GM18520 (cell line): ENCODE measurements around the gene ZC3H11A.
"Not testable (repeated sequence)": the region's sequence is repeated elsewhere in the genome, so short reads cannot be mapped to it uniquely, and the experiment has no call there.

Experiments used
- ATAC-seq: cut with Tn5 transposase; IDR thresholded peaks from one replicate; pipeline ENCODE4 v1.9.1; 2021; ENCODE audit not compliant: unreplicated experiment

ZC3H11A gene

DNA sequence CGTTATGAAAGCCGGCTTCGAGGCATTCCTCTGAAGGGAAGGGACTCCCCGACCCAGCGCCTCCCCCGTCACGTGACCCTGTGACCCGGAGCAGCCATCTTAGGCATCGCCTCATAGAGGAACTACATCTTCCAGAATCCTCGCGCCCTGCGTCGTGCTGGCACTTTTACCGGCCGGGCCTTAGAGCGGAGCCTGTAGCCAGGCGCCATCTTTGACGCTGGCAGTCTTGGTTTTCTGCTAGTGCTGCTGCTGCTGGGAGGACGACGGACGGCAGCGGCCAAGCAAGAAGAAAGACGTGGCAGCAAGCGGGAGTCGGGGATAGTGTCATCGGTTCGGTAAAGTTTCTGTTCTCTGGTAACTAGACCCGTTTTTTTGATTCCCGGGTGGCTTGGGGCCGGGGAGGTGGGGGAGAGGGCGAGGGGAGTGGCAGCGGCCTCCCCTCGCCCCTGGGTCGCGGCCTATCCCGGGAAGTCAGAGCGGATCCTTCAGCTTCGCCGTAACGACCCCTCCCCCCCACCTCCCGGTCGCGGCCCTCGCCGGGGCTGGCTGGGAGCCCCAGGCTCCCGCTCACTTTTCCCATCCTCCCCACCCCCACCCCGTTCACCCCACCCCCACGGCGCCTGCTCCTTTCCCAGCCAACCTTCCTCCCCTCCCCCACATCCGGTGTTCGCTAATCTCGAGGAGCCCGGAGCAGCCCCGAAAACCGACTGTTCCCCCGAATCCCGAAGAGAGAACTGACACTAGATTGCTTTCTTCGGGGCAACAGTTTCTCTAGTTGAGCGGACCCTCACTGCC, at the start of gene ZC3H11A, which contains the start of gene ZBED6:
Gene ZC3H11A, plus strand, starts transcription at position 183 of the 795 bp plus-strand sequence. CDS start 21,448 bp downstream, outside the sequence.
Gene ZBED6, plus strand, starts transcription at position 183 of the 795 bp plus-strand sequence. CDS start 1,900 bp downstream, outside the sequence.
- ATAC-seq: peak; percentile 93

DNA sequence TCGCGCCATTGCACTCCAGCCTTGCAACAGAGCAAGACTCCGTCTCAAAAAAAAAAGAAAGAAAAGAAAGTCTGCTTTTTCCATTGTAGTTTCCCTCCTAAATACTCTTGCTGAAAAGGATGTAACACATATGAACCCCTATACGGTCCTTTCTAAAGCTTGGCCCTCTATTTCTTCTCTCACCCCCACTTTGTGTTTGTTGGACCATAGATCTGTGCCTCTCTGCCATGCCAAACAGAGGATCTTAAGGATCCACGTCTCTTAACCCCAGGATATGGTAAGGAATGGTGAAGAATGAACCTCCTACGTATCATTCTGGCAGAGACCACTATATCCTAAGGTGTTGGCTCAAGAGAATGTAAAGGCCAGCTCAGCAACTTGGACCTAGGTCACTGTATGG, 49.1 kb upstream of the ZC3H11A start:
- ATAC-seq: no peak

DNA sequence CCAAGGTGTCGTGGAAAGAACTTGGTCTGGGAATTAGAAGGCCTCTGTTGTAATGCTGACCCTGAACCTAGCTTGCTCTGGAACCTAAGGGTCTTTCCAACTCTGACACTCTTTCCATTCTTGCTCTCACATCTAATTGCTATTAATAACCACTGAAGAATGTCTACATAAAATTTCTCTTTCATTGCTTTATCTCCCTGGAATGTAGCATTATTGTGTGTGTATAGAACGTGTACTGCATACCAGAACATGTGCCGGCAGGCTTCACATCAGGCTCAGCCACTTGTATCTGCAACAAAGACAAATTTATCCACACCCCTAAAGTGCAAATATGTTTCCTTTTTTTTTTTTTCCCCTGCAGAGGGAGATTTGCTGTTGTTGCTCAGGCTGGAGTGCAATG, 44.4 kb upstream of the ZC3H11A start:
- no peak for ATAC-seq

DNA sequence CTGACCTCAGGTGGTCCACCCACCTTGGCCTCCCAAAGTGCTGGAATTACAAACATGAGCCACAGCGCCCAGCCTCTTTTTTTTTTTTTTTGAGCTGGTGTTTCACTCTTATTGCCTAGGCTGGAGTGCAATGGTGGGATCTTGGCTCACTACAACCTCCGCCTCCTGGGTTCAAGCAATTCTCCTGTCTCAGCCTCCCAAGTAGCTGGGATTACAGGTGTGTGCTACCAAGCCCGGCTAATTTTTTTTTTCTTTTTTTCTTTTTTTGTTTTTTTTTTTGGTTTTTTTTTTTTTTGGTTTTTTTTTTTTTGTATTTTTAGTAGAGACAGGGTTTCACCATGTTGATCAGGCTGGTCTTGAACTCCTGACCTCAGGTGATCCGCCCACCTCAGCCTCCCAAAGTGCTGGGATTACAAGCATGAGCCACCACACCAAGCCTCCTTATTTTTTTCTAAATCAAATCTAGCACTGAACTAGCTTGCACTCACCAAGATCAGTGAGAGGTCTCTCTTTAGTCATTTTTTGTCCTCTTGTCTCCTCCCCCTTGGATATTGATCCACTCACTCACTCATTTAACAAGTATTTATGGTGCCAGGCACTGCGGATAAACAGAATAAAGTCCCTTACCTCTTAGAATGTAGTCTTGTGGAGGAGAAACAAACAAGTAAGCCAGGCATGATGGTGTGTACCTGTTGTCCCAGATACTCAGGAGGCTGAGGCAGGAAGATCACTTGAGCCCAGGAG, 43.6 kb upstream of the ZC3H11A start:
- not testable (repeated sequence) for ATAC-seq

DNA sequence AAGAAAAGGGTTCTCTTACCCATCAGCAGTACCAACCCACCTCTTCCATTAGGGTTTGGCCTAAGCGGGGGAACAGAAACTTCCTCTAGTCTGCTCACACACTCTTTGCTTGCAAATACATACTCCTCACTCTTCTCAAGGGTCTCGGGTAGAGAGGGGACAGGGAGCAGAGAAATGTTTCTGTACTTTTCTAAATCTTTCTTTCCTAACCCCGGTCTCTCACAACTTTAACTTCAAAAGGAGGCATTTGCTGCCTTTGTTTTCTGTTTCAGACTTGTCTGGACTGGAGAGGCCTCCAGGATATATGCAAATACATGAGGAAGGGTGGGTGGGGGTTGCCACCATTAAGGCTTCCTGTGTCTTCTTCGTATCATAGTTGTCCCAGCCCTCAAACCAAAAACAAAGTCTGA, 41.0 kb upstream of the ZC3H11A start:
- ATAC-seq: no peak

DNA sequence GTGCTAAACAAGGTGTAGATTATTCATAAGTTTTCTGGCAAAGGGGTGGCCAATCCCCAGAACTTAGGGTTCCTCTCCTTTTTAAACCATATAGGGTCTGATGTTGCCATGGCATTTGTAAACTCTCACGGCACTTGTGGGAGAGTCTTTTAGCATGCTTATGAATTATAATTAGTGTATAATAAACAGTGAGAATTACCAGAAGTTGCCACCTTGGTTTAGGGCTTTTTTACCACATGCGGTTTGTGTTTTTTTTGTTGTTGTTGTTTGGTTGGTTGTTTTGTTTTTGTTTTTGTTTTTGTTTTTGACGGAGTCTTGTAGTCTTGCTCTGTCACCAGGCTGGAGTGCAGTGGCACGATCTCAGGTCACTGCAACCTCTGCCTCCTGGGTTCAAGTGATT, 39.4 kb upstream of the ZC3H11A start:
- ATAC-seq: no peak

DNA sequence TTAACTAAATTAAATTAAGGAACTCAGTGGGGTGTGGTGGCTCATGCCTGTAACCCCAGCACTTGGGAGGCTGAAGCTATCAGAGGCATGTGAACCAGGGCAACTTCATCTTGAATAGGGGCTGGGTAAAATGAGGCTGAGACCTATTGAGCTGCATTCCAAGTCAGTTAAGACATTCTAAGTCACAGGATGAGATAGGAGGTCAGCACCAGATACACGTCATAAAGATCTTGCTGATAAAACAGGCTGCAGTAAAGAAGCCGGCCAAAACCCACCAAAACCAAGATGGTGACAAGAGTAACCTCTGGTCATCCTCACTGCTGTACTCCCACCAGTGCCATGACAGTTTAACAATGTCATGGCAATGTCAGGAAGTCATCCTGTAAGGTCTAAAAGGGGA, 36.7 kb upstream of the ZC3H11A start:
- ATAC-seq: not testable (repeated sequence)

DNA sequence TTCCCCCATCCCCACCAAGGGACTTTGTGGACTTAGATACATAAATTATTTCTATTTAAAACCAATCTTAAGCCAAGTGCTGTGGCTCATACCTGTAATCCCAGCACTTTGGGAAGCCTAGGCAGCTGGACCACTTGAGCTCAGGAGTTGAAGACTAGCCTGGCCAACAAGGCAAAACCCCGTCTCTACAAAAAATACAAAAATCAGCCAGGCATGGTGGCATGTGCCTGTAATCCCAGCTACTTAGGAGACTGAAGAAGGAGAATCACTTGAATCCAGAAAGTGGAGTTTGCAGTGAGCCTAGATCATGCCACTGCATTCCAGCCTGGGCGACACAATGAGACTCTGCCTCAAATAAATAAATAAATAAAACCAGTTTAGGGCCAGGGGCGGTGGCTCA, 34.9 kb upstream of the ZC3H11A start:
- no peak for ATAC-seq

DNA sequence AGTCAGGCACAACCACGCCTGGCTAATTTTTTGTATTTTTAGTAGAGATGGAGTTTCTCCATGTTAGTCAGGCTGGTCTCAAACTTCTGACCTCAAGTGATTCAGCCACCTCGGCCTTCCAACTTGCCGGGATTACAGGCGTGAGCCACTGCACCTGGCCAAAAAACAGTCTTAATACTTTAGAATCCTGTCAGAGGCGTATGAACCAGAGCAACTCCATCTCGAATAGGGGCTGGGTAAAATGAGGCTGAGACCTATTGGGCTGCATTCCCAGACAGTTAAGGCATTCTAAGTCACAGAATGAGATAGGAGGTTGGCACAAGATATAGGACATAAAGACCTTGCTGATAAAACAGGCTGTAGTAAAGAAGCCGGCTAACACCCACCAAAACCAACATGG, 33.5 kb upstream of the ZC3H11A start:
- not testable (repeated sequence) for ATAC-seq

DNA sequence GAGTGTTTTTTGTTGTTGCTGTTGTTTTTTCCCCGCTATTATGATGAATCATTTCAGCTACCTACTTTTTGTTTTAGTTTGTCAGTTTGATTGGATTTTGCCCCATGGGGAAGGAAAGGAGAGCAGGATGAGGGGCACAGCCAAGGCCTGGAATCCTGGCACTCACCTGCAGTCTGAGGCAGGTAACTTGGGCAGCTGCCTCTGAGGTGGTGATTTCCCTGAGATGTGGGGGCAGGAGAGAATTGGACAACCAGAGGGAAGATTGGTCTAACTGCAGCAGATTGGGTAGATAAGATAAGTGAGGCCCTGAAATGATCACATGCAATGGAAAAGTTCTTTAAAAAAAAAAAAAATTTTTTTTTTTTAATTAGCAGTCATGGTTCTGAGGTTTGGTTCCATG, 31.9 kb upstream of the ZC3H11A start:
- no peak for ATAC-seq

DNA sequence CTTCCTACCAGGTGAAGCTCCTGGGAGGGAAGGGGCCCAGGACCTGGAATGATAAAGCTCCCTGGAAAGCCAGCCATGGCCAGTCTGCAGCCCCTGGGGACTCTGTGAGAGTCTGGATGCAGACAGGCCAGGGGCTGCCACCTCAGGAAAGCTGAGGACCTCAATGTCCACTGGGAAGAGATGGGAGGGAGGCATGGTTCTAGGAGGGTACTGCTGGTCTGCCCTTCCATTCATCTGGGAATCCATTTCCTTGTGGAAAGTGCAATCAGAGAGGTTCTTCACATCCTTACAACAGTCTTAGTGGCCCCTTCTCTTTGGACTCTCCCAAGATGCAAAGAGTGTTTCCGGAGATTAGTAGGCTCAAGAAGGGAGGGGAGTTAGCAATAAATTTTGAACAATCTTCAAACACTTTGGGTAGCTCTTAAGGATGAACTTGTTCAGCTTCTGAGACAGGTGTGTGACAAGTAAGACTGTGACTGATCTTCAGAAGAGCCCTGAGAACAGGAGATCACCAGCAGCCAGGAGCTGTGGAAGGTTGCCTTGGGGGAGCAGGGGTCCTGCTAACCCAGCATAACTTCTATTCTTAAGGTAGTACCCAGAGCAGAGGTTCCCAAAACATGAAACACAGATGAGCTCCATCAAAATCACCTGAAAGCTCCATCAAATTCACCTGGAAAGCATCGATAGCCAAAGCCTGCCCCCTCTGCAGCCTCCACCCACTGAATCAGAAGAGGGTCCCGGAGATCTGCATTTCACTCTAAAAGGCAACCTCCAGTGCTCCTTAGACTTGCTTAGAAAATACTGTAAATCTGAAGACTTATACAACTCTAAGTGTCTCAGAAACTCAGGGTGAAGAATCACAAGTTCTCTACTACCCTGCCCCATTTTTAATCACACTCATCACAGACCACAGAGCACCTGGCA, 31.1 kb upstream of the ZC3H11A start:
- no peak for ATAC-seq

DNA sequence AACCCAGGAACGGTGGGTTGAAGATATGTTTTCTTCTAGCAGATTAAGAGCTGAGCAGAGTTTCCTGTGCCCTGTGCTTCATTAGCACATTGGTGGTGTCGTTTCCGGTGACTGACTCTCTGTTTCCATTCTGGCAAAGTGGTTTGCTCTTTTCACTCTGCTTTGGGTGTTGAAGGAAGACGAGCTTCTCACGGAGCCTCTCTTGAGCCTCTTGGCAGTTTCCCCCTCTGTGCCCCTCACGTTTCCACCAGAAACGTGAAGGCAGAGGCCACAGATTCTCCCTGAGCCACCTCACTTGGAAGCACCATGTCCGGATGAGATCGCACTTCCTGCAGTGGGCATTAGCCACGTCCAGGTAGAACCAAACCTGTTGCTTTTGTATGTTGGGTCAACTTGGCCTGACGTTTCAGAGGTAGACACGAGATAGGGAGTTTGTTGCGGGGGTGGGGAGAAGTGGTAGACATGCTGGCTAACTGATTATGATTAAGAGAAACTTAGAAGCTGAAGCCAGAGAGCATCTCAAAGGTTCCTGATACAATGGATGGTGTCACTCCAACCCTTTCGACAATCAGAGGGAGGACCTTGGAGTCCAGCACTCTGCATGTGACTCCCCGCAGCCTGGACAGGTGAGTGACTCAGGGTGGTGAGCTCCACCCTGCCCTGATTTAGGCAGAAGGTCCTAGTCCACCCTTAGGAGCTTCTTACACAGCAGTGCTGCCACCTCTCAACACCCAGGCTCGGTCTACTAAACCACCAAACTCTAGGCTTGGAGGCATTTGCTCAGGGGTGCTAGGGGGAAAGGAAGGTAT, 30.2 kb upstream of the ZC3H11A start, which contains the start of gene LAX1:
Gene LAX1, plus strand, starts transcription at position 155 of the 809 bp plus-strand sequence. Its CDS starts 383 bp downstream, at position 538.
- peak; percentile 87 for ATAC-seq

DNA sequence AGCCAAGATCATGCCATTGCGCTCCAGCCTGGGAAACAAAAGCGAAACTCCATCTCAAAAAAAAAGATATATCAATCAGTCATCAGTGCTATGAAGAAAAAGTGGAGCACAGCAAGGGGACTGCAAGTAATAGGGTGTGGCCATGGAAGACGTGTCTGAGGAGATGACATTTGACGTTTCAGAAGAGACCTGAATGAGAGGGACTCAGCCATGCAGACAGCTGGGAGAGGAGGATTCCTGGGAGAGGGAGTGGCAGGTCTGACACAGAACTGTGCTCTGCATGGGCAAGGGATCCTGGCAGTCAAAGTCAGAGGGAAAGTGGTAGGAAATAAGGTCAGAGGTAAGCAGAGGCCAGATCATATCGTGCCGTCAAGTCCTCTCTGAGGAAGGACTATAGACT, 27.2 kb upstream of the ZC3H11A start:
- ATAC-seq: no peak

DNA sequence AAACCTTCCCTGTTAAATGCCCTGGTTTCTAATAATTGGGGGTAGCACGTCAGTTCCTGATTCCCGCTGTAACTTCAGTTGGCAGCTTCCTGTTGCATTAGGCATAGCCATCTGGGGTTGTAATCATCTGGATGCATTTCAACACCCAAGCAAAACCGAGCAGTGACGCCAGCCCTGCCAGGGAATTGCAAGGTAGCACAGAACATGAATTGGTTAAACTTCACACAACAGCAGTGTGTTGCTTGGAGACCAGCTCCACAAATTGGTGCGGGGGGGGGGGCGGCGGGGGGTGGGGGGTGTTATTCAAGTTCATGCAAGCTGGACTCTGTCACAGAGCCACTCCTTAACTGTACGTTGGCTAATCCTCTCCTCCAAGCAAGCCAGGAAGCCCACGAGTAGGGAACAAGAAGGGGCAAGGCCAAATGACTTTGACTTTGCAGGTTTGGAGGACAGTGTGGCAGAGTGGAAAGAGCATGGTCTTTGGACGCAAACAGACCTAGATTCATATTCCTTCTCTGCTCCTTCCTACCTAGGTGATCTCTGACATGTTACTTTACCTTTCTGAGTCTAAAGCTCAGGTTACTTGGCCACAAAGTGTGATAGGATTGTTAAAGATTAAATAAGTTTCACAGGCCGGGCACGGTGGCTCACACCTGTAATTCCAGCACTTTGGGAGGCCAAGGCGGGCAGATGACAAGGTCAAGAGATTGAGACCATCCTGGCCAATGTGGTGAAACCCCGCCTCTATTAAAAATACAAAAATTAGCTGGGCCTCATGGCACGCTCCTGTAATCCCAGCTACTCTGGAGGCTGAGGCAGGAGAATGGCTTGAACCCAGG, 25.7 kb upstream of the ZC3H11A start:
- ATAC-seq: no peak

DNA sequence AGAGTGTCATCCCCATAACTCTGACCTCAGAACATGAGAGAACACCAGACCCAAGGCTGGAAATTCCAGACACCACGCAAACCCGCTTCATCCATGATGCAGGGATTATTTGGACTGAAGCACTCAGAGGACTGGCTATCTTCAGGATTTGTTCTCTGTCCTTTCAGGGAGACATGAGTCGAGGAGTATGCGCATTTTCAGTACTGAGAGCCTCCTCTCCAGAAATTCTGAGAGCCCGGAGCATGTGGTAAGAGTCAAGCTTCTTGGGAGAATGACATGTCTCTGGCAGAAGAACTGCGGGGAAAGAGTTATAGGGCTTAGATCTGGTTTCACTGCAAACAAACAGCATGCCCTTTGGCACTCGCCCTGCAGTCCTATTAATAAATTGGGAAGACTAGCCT, 23.5 kb upstream of the ZC3H11A start:
- ATAC-seq: no peak

DNA sequence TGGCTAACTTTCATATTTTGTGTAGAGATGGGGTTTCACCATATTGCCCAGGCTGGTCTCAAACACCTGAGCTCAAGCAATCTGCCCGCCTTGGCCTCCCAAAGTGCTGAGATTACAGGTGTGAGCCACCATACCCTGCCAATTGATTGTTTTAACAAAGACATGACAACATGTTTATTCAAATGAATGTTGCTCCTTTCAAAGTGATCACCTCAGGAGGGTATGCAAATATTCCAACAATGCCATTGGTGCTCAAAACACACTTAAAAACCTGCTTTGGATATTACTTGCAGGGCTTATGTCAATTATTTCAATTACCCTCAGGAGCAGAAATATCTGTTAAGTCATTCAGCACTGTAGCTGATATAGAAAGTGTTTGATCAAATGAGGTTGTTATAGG, 22.6 kb upstream of the ZC3H11A start:
- no peak for ATAC-seq

DNA sequence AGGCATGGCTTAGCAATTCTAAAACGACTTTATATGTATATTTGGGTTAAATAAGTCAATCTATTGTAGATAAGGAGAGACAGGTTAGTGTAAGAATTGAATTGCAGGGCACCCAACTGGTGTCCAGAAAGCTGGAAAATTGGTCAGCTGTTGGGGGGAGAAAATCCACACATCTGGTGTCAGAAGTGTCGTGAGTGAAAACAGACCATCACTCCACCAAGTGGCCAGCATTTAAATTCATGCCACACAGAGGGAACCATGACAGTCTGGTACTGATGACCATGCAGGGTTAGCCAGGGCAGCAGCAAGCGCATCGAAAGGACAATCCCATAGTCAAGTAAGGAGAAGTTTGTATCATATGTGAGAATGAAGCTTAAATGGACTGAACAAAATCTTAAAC, 18.8 kb upstream of the ZC3H11A start:
- no peak for ATAC-seq

DNA sequence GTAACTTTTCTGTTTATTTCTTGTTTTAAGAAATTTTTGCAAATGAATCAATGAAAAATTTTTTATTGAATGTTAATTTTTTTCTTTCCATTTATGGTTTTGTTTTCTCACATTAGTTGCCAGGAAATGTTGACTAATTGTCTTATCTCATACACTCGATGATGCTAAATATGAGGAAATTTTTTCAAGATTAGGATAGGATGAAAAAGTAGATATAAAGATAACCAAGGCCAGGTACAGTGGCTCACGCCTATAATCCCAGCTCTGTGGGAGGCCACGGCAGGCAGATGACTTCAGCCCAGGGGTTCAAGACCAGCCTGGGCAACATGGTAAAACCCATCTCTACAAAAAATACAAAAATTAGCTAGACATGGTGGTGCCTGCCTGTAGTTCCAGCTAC, 17.8 kb upstream of the ZC3H11A start:
- no peak for ATAC-seq

DNA sequence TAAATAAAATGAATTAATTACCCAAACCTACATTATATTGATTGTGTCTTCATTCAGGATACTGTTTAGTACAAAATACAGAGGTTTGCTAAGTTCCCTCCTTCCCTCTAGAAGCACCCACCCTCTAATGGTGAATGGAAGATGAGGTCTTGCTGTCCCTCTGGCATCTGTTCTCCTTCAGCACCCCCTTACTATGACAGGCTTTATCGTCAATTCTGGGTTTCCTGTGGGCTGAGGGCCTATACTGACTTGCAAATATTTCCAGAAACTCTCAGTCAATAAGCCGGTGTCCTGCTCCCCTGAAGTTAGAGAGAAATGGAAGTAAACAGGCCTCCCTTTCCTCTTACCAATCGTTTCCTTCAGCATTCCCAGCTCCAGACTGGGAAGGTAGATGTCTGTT, 17.3 kb upstream of the ZC3H11A start:
- no peak for ATAC-seq
